ENCODE measurements around the gene FAM174C. TPM values are rescaled to one million over a fixed set of nuclear protein-coding genes. Genes with fewer than 3 reads are reported as not detected.
"Not testable (repeated sequence)": the region's sequence is repeated elsewhere in the genome, so short reads cannot be mapped to it uniquely, and the experiment has no call there.

The FAM174C gene
- total RNA-seq, 1 donor from 2014 or later = 19.1 TPM

- DNase-seq (ENCODE audit: low read depth, low spot score) = no peak
These were observed 42.1 kb downstream of the FAM174C start for GRCh38 chr19:1317274-1318003.

- DNase-seq (ENCODE audit: low read depth, low spot score) = no peak
These were observed 43.5 kb downstream of the FAM174C start for GRCh38 chr19:1318678-1319471.

- not testable (repeated sequence) for DNase-seq (ENCODE audit: low read depth, low spot score)
These were observed 44.9 kb downstream of the FAM174C start for GRCh38 chr19:1320282-1320650.

- DNase-seq (ENCODE audit: low read depth, low spot score) = no peak
These were observed 46.2 kb downstream of the FAM174C start for GRCh38 chr19:1321539-1321938.

- no peak for DNase-seq (ENCODE audit: low read depth, low spot score)
These were observed 47.1 kb downstream of the FAM174C start for GRCh38 chr19:1322198-1322981.

- DNase-seq (ENCODE audit: low read depth, low spot score) = no peak
These were observed 49.0 kb downstream of the FAM174C start for GRCh38 chr19:1324249-1324805.

GRCh38 chr19:1324806-1325567 is 49.7 kb downstream of the FAM174C start:
- no peak for DNase-seq (ENCODE audit: low read depth, low spot score)

- no peak for DNase-seq (ENCODE audit: low read depth, low spot score)
These were observed 50.4 kb downstream of the FAM174C start for GRCh38 chr19:1325568-1326294.

- no peak for DNase-seq (ENCODE audit: low read depth, low spot score)
These were observed 51.8 kb downstream of the FAM174C start for GRCh38 chr19:1327125-1327524.

Other genes starting within 250 kb of the FAM174C start
- 159 and 188 TPM in 2 replicates for gene CNN2, start 248.9 kb upstream of the FAM174C start, total RNA-seq
- 3.5 and 5.9 TPM in 2 replicates for gene ABCA7, start 235.4 kb upstream of the FAM174C start, total RNA-seq
- 10.2 and 20.2 TPM in 2 replicates for gene ARHGAP45, start 208.4 kb upstream of the FAM174C start, total RNA-seq
- gene POLR2E, start 180.2 kb upstream of the FAM174C start, total RNA-seq = 133 and 163 TPM in 2 replicates
- 380 and 410 TPM in 2 replicates for gene GPX4, start 171.5 kb upstream of the FAM174C start, total RNA-seq
- gene SBNO2, start 101.3 kb upstream of the FAM174C start, total RNA-seq = 30.4 and 55.0 TPM in 2 replicates
- gene STK11, start 69.8 kb upstream of the FAM174C start, total RNA-seq = 100 and 131 TPM in 2 replicates
- 2.1 and 2.2 TPM in 2 replicates for gene CBARP, start 37.5 kb upstream of the FAM174C start, total RNA-seq
- gene ATP5F1D, start 33.8 kb upstream of the FAM174C start, total RNA-seq = 21.4 and 28.9 TPM in 2 replicates
- gene MIDN, start 26.9 kb upstream of the FAM174C start, total RNA-seq = 11.4 and 13.4 TPM in 2 replicates
- gene CIRBP, start 6.2 kb upstream of the FAM174C start, total RNA-seq = 99.5 and 247 TPM in 2 replicates
- gene EFNA2, start 10.3 kb downstream of the FAM174C start, total RNA-seq = 0.07 TPM in 1 of 2 replicates, not detected in the other
- 51.7 and 68.7 TPM in 2 replicates for gene NDUFS7, start 108.4 kb downstream of the FAM174C start, total RNA-seq
- gene GAMT, start 126.0 kb downstream of the FAM174C start, total RNA-seq = 12.3 and 25.5 TPM in 2 replicates
- gene DAZAP1, start 132.1 kb downstream of the FAM174C start, total RNA-seq = 94.8 and 106 TPM in 2 replicates
- gene RPS15, start 162.9 kb downstream of the FAM174C start, total RNA-seq = 343 and 371 TPM in 2 replicates
- gene APC2, start 174.6 kb downstream of the FAM174C start, total RNA-seq = 0.04 and 0.26 TPM in 2 replicates
- 17.5 and 18.5 TPM in 2 replicates for gene C19orf25, start 203.7 kb downstream of the FAM174C start, total RNA-seq
- gene PCSK4, start 214.8 kb downstream of the FAM174C start, total RNA-seq = 0.59 and 0.92 TPM in 2 replicates
- 0.53 and 0.60 TPM in 2 replicates for gene REEP6, start 215.7 kb downstream of the FAM174C start, total RNA-seq
- 0.04 and 0.07 TPM in 2 replicates for gene ADAMTSL5, start 237.5 kb downstream of the FAM174C start, total RNA-seq
- gene PLK5, start 248.5 kb downstream of the FAM174C start, total RNA-seq = not detected in 2 replicates